H1 (cell line): Measurements from ENCODE around the gene TRIM5. TPM values are rescaled to one million over a fixed set of nuclear protein-coding genes. Genes with fewer than 3 reads are reported as not detected.

Source experiments
- BACH1 ChIP-seq: IDR thresholded peaks from 2 replicates; pipeline ENCODE4 v1.6.1; 2012; ENCODE audit warnings: low read length, improper control_type of control experiment
- CREB1 ChIP-seq: IDR thresholded peaks from 2 replicates; pipeline ENCODE4 v1.6.1; 2012; ENCODE audit warnings: inconsistent platforms
- CTBP2 ChIP-seq: IDR thresholded peaks from 2 replicates; pipeline ENCODE4 v1.7.0; 2011; ENCODE audit warnings: borderline replicate concordance, mild to moderate bottlenecking, moderate library complexity, mixed read lengths, low read length; ENCODE audit not compliant: insufficient read depth, insufficient read length
- CTCF ChIP-seq, 3 experiments: IDR thresholded peaks; 1 replicate in 2 of 3; 2 replicates in 1 of 3; pipeline versions ENCODE4 v1.5.1 to v1.6.1; 2011; ENCODE audit warnings: low read length in 3 of 3, mild to moderate bottlenecking in 3 of 3, inconsistent platforms in 2 of 3, low read depth in 1 of 3, moderate library complexity in 1 of 3; ENCODE audit not compliant: insufficient read depth in 1 of 3; ENCODE audit errors: control extremely low read depth in 1 of 3
- EGR1 ChIP-seq: IDR thresholded peaks from 2 replicates; pipeline ENCODE4 v1.6.1; 2011; ENCODE audit warnings: low read depth, low read length, borderline replicate concordance
- HDAC2 ChIP-seq, 2 experiments: fragments of 300-600 bp in 1 of 2; sonication (generic) in 1 of 2; IDR thresholded peaks; 2 replicates each; pipeline ENCODE4 v1.6.1; 2011 to 2012; ENCODE audit warnings: low read depth in 2 of 2, low read length in 2 of 2, mild to moderate bottlenecking in 2 of 2, moderate library complexity in 2 of 2, borderline replicate concordance in 1 of 2, inconsistent platforms in 1 of 2
- NRF1 ChIP-seq: IDR thresholded peaks from 2 replicates; pipeline ENCODE4 v1.6.1; 2011; ENCODE audit warnings: mild to moderate bottlenecking, low read depth, low read length, improper control_type of control experiment
- PHF8 ChIP-seq: fragments of 200-600 bp; sonication (generic); conservative IDR thresholded peaks from 2 replicates; pipeline ENCODE4 v1.7.1; 2012; ENCODE audit warnings: low read depth, mild to moderate bottlenecking, inconsistent platforms, low read length, moderate library complexity
- POLR2A ChIP-seq, 2 experiments: IDR thresholded peaks; 1 replicate in 1 of 2; 2 replicates in 1 of 2; pipeline ENCODE4 v1.6.1; 2011; ENCODE audit warnings: low read depth in 2 of 2, low read length in 2 of 2, mild to moderate bottlenecking in 2 of 2; ENCODE audit errors: control extremely low read depth in 1 of 2
- RAD21 ChIP-seq, 2 experiments: IDR thresholded peaks in 1 of 2; conservative IDR thresholded peaks in 1 of 2; 2 replicates each; pipeline ENCODE4 v1.6.1; 2011; ENCODE audit warnings: low read depth in 2 of 2, low read length in 2 of 2, improper control_type of control experiment in 1 of 2, inconsistent platforms in 1 of 2, mild to moderate bottlenecking in 1 of 2, moderate library complexity in 1 of 2
- RFX5 ChIP-seq: IDR thresholded peaks from 2 replicates; pipeline ENCODE4 v1.6.1; 2011; ENCODE audit warnings: low read depth, low read length, improper control_type of control experiment, borderline replicate concordance
- RNF2 ChIP-seq: fragments of 200-900, 300-1000 bp; sonication (generic); IDR thresholded peaks from 2 replicates; pipeline ENCODE4 v1.7.1; 2016; ENCODE audit warnings: borderline replicate concordance, low read depth, mild to moderate bottlenecking, antibody characterized with exemption, low read length; ENCODE audit not compliant: poor library complexity, severe bottlenecking; ENCODE audit errors: missing control alignments
- SIN3A ChIP-seq, 2 experiments: IDR thresholded peaks in 1 of 2; conservative IDR thresholded peaks in 1 of 2; 2 replicates each; pipeline ENCODE4 v1.6.1; 2011 to 2012; ENCODE audit warnings: low read length in 2 of 2, improper control_type of control experiment in 1 of 2, low read depth in 1 of 2, mild to moderate bottlenecking in 1 of 2
- SIRT6 ChIP-seq: IDR thresholded peaks from one replicate; pipeline ENCODE4 v1.7.1; 2012; ENCODE audit warnings: low read length, inconsistent platforms
- SP2 ChIP-seq: IDR thresholded peaks from 2 replicates; pipeline ENCODE4 v1.6.1; 2012; ENCODE audit warnings: mild to moderate bottlenecking, low read length, inconsistent platforms
- SP4 ChIP-seq: IDR thresholded peaks from 2 replicates; pipeline ENCODE4 v1.6.1; 2012; ENCODE audit warnings: low read length, inconsistent platforms
- SRF ChIP-seq: IDR thresholded peaks from 2 replicates; pipeline ENCODE4 v1.6.1; 2011; ENCODE audit warnings: mild to moderate bottlenecking, low read depth, low read length, moderate library complexity
- TAF1 ChIP-seq: IDR thresholded peaks from 2 replicates; pipeline ENCODE4 v1.6.1; 2011; ENCODE audit warnings: mild to moderate bottlenecking, low read depth, low read length
- TAF7 ChIP-seq: optimal IDR thresholded peaks from 2 replicates; pipeline ENCODE3; 2011; ENCODE audit warnings: low read depth, mild to moderate bottlenecking, inconsistent platforms, low read length, moderate library complexity, borderline replicate concordance
- TEAD4 ChIP-seq: IDR thresholded peaks from 2 replicates; pipeline ENCODE4 v1.6.1; 2012; ENCODE audit warnings: low read depth, low read length, inconsistent platforms, mixed read lengths
- YY1 ChIP-seq: IDR thresholded peaks from 2 replicates; pipeline ENCODE4 v1.6.1; 2011; ENCODE audit warnings: low read depth, mild to moderate bottlenecking, low read length
- polyA plus RNA-seq, 7 experiments: library from polyadenylated mRNA; depleted of rRNA in 3 of 7; stranded (reverse) in 5 of 7; unstranded in 2 of 7; fragments of >200 nt in 5 of 7; fragments of 200-250 nt in 2 of 7; gene quantifications; 1 replicate in 5 of 7; 2 replicates in 1 of 7; 4 replicates in 1 of 7; pipeline versions ENCODE4 v1.2.1 to v1.2.3, GENCODE V29; 2011 to 2013; ENCODE audit warnings: missing spikeins in 2 of 7, mixed read lengths in 2 of 7
- total RNA-seq: library from RNA; stranded (reverse); fragmentation: NEBNext Ultra II Directional; extraction: Animal tissue kit (Norgen Biotek cat#: 25700); gene quantifications from 2 replicates; pipeline ENCODE4 v1.2.1, GENCODE V29; 2021

The TRIM5 gene
- total and polyA plus RNA-seq, 2 of the 8 experiments (the other 6 are each of a cell fraction or from before 2014, with no cell fraction given): 23.5 to 35.5 TPM

DNA sequence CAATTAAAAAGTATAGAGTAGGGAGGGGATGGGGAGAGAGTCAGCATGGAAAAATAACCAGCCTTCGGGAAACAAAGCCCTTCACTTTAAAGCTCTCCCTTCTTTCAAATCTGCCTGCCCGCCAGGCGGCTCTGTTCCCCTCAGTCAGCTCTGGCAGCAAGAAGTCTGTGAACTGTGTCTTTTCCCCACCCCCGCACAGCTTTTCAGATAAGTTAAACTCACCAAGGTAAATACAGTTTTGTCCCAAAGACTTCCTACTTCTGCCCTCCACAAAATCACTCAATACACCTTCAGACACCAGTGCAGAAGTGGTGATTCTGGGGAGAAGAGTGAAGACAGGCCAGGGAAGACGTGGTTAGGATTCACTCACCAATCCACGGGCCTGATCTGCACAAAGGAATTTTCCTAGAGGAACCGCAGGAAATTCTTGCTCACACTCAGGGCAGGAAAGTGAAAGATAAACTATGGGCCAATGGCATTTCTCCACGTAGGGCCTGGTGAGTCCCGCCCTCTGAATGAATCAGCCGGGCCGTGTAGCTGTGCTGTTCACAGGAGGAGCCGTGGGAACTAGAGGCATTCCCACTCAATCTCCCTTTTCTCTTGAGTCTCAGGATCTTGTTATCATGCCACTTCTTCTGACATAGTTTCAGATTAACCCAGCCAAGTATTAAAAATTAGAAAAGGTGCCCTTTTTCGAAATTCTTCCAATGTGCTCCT lies at the start of gene TRIM5 (continued):
- TF ChIP-seq TAF1: peak; percentile 67
- no peak; the same call in 1 of the 2 replicates for TF ChIP-seq CREB1
- no peak for TF ChIP-seq NRF1
- no peak for TF ChIP-seq SRF
- no peak for TF ChIP-seq RNF2
- TF ChIP-seq BACH1: peak; percentile 33; the same call in 1 of the 2 replicates
- peak in 1 of 2 experiments; percentile 85; a peak in 2 of 3 replicates for TF ChIP-seq POLR2A (IDR thresholded peaks at IDR 0.05; ENCODE audit: control extremely low read depth in 1 of 2, low read depth in 2 of 2, low read length in 2 of 2)
- TF ChIP-seq SIRT6: no peak
- peak in 1 of 2 experiments; percentile 71; a peak in 2 of 4 replicates for TF ChIP-seq SIN3A (conservative IDR thresholded peaks at IDR 0.05 in 1 of 2, IDR thresholded peaks at IDR 0.05 in 1 of 2; ENCODE audit: low read depth in 1 of 2, low read length in 2 of 2)
- peak in 1 of 2 experiments; percentile 80; a peak in 1 of 4 replicates for TF ChIP-seq HDAC2 (IDR thresholded peaks at IDR 0.05; ENCODE audit: borderline replicate concordance in 1 of 2, low read depth in 2 of 2, low read length in 2 of 2)
- peak; percentile 39 to 54 for TF ChIP-seq RAD21 (IDR thresholded peaks at IDR 0.05 in 1 of 2, conservative IDR thresholded peaks at IDR 0.05 in 1 of 2; ENCODE audit: low read depth in 2 of 2, low read length in 2 of 2)
- no peak for TF ChIP-seq TEAD4
- peak; percentile 76 for TF ChIP-seq EGR1
- no peak for TF ChIP-seq TAF7
- no peak for TF ChIP-seq SP2
- TF ChIP-seq CTBP2: no peak
- TF ChIP-seq YY1: no peak
- TF ChIP-seq RFX5: no peak
- TF ChIP-seq PHF8: 0 out of 2 replicates have a peak, but pooled peaks have one; percentile 29
- TF ChIP-seq CTCF (IDR thresholded peaks at IDR 0.05; ENCODE audit: control extremely low read depth in 1 of 3, insufficient read depth in 1 of 3, low read depth in 1 of 3, low read length in 3 of 3): peak; percentile 37 to 53 (median 47); a peak in 3 of 4 replicates
- TF ChIP-seq SP4: no peak
